ENCODE results near the gene PARD3. TPM values are rescaled to one million over a fixed set of nuclear protein-coding genes. Genes with fewer than 3 reads are reported as not detected.
A peak's percentile ranks its signal among the peaks of the same experiment; 100 is the strongest.
"Not testable (repeated sequence)": the region's sequence is repeated elsewhere in the genome, so short reads cannot be mapped to it uniquely, and the experiment has no call there.

Gene PARD3
- total and polyA plus RNA-seq, 2 experiments from 2014 or later: 47.2 to 59.7 TPM

- H3K4me1 ChIP-seq (ENCODE audit: insufficient read depth): no peaks in the 10 kb centered on the region
- peak; percentile 14 for DNase-seq (ENCODE audit: low spot score)
- no peak overlapping the region for H3K4me2 ChIP-seq
- H3K27ac ChIP-seq: no peak overlapping the region
- no peak overlapping the region for H3K4me3 ChIP-seq
- H3K27me3 ChIP-seq: no peaks in the 10 kb centered on the region
- no peaks in the 10 kb centered on the region for H3K36me3 ChIP-seq (replicated peaks; ENCODE audit: insufficient read depth, low read depth)
- H2AFZ ChIP-seq: no peak overlapping the region
- no peaks in the 10 kb centered on the region for H3K9me2 ChIP-seq (replicated peaks; ENCODE audit: insufficient read depth)
- TF ChIP-seq CTCF (IDR thresholded peaks at IDR 0.05; ENCODE audit: poor library complexity) (no peak), EZH2 (IDR thresholded peaks at IDR 0.05; ENCODE audit: borderline replicate concordance) (no peak), EZH2phosphoT487 (IDR thresholded peaks at IDR 0.05; ENCODE audit: low read depth, severe bottlenecking, unreplicated experiment) (no peak)
- 69% methylated on average over 2 of the region's 2 CpGs for whole genome bisulfite sequencing (ENCODE audit: low lambda C conversion rate, missing lambda C conversion rate)
- H3K79me2 ChIP-seq: no peaks in the 10 kb centered on the region
- H4K20me1 ChIP-seq (ENCODE audit: insufficient read depth, poor library complexity, severe bottlenecking): no peaks in the 10 kb centered on the region
- no peaks in the 10 kb centered on the region for H3K9me3 ChIP-seq (ENCODE audit: low read depth)
These were observed 456.2 kb downstream of the PARD3 start for GRCh38 chr10:34358729-34359434.

DNA sequence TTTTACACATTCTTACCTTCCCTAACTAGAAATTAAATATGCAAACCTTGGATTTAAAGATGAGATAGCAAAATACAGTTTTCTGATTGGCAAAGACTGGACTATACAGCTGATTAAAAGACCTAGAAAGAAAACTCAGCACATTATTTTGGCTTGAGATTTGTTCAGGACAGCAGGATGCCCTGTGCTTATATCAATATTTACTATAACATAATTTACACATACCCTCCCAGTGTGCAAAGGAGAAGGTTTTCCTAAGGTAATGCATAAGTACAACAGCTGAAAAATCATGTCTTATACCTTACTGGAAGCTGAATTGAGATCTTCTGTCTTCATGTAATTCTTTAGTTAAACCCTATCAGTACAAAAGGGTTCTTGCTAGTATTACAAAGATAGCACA, 458.6 kb downstream of the PARD3 start:
- Histone ChIP-seq H3K36me3 (replicated peaks; ENCODE audit: insufficient read depth, low read depth) (no peaks in the 10 kb centered on the region), H3K27me3 (no peaks in the 10 kb centered on the region), H3K27ac (no peak overlapping the region), H3K79me2 (no peaks in the 10 kb centered on the region), H3K9me3 (ENCODE audit: low read depth) (no peaks in the 10 kb centered on the region), H4K20me1 (ENCODE audit: insufficient read depth, poor library complexity, severe bottlenecking) (no peaks in the 10 kb centered on the region), H3K9me2 (replicated peaks; ENCODE audit: insufficient read depth) (no peaks in the 10 kb centered on the region), H3K4me1 (ENCODE audit: insufficient read depth) (no peaks in the 10 kb centered on the region), H3K4me2 (no peak overlapping the region), H2AFZ (no peak overlapping the region), H3K4me3 (no peak overlapping the region)
- TF ChIP-seq EZH2phosphoT487 (IDR thresholded peaks at IDR 0.05; ENCODE audit: low read depth, severe bottlenecking, unreplicated experiment): no peak
- TF ChIP-seq CTCF (IDR thresholded peaks at IDR 0.05; ENCODE audit: poor library complexity): no peak
- no peak for TF ChIP-seq EZH2 (IDR thresholded peaks at IDR 0.05; ENCODE audit: borderline replicate concordance)
- no peak for DNase-seq (ENCODE audit: low spot score)

DNA sequence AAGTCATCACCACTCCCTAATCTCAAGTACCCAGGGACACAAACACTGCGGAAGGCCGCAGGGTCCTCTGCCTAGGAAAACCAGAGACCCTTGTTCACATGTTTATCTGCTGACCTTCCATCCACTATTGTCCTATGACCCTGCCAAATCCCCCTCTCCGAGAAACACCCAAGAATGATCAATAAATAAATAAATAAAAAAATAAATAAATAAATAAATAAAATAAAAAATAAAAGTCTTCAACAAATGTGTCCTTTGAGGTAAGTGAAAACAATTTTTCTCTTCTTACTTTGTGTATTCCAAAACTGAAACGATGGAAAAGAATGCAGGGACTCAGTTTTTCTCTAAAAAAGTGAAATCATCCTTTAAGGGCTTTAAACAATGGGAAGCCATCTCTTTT, 461.6 kb downstream of the PARD3 start:
- not testable (repeated sequence) for H3K9me2 ChIP-seq (replicated peaks; ENCODE audit: insufficient read depth); DNase-seq (ENCODE audit: low spot score); H3K36me3 ChIP-seq (replicated peaks; ENCODE audit: insufficient read depth, low read depth); H3K4me3 ChIP-seq; H3K4me2 ChIP-seq; H2AFZ ChIP-seq; H3K79me2 ChIP-seq; H4K20me1 ChIP-seq (ENCODE audit: insufficient read depth, poor library complexity, severe bottlenecking); H3K4me1 ChIP-seq (ENCODE audit: insufficient read depth); H3K27me3 ChIP-seq; H3K9me3 ChIP-seq (ENCODE audit: low read depth); H3K27ac ChIP-seq
- WGBS (ENCODE audit: low lambda C conversion rate, missing lambda C conversion rate): 81% methylated on average over 4 of the region's 4 CpGs

DNA sequence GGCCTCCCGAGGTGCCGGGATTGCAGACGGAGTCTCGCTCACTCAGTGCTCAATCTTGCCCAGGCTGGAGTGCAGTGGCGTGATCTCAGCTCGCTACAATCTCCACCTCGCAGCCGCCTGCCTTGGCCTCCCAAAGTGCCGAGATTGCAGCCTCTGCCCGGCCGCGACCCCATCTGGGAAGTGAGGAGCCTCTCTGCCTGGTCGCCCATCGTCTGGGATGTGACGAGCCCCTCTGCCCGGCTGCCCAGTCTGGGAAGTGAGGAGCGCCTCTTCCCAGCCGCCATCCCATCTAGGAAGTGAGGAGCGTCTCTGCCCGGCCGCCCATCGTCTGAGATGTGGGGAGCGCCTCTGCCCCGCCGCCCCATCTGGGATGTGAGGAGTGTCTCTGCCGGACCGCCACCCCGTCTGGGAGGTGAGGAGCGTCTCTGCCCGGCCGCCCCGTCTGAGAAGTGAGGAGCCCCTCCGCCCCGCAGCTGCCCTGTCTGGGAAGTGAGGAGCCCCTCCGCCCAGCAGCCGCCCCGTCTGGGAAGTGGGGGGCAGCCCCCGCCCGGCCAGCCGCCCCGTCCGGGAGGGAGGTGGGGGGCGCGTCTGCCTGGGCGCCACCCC, 462.4 kb downstream of the PARD3 start:
- not testable (repeated sequence) for H3K36me3 ChIP-seq (replicated peaks; ENCODE audit: insufficient read depth, low read depth); H3K4me2 ChIP-seq; H3K27ac ChIP-seq; H3K4me1 ChIP-seq (ENCODE audit: insufficient read depth); H3K27me3 ChIP-seq; H3K79me2 ChIP-seq; H3K4me3 ChIP-seq; H3K9me3 ChIP-seq (ENCODE audit: low read depth); H4K20me1 ChIP-seq (ENCODE audit: insufficient read depth, poor library complexity, severe bottlenecking); DNase-seq (ENCODE audit: low spot score); H2AFZ ChIP-seq; H3K9me2 ChIP-seq (replicated peaks; ENCODE audit: insufficient read depth)
- 99% methylated on average over 18 of the region's 45 CpGs for WGBS (ENCODE audit: low lambda C conversion rate, missing lambda C conversion rate)
